HG02763 (cell line): ENCODE results near the gene ALCAM.

Source experiments
- ATAC-seq: cut with Tn5 transposase; IDR thresholded peaks from one replicate; pipeline ENCODE4 v1.9.1; 2021; ENCODE audit warnings: mild to moderate bottlenecking, moderate library complexity; ENCODE audit not compliant: unreplicated experiment

Gene ALCAM

GRCh38 chr3:105423397-105423796 lies 56.7 kb downstream of the ALCAM start:
- ATAC-seq: no peak

- no peak for ATAC-seq
Measured at GRCh38 chr3:105424412-105425152, 57.9 kb downstream of the ALCAM start.

- no peak for ATAC-seq
Measured at GRCh38 chr3:105425153-105425502, 58.4 kb downstream of the ALCAM start.

GRCh38 chr3:105427332-105427731 lies 60.6 kb downstream of the ALCAM start:
- no peak for ATAC-seq

- no peak for ATAC-seq
Measured at GRCh38 chr3:105429034-105429762, 62.5 kb downstream of the ALCAM start.

GRCh38 chr3:105430455-105430854 lies 63.7 kb downstream of the ALCAM start:
- no peak for ATAC-seq

- no peak for ATAC-seq
Measured at GRCh38 chr3:105431200-105431599, 64.5 kb downstream of the ALCAM start.

GRCh38 chr3:105435277-105435676 lies 68.6 kb downstream of the ALCAM start:
- ATAC-seq: no peak

GRCh38 chr3:105436687-105437086 lies 70.0 kb downstream of the ALCAM start:
- no peak for ATAC-seq

- no peak for ATAC-seq
Measured at GRCh38 chr3:105440113-105440512, 73.4 kb downstream of the ALCAM start.

- no peak for ATAC-seq
Measured at GRCh38 chr3:105444725-105445124, 78.0 kb downstream of the ALCAM start.

GRCh38 chr3:105448338-105448982 lies 81.8 kb downstream of the ALCAM start:
- ATAC-seq: no peak

GRCh38 chr3:105449414-105449813 lies 82.7 kb downstream of the ALCAM start:
- no peak for ATAC-seq

GRCh38 chr3:105456017-105456416 lies 89.3 kb downstream of the ALCAM start:
- ATAC-seq: no peak

GRCh38 chr3:105458518-105459215 lies 92.0 kb downstream of the ALCAM start:
- ATAC-seq: no peak

- ATAC-seq: no peak
Measured at GRCh38 chr3:105459566-105460290, 93.0 kb downstream of the ALCAM start.

- no peak for ATAC-seq
Measured at GRCh38 chr3:105463620-105464019, 96.9 kb downstream of the ALCAM start.

- ATAC-seq: no peak
Measured at GRCh38 chr3:105465251-105465853, 98.6 kb downstream of the ALCAM start.

GRCh38 chr3:105466072-105466471 lies 99.4 kb downstream of the ALCAM start:
- no peak for ATAC-seq
